D721Med (cell line): ENCODE measurements around the gene CASS4.

Experiments
- DNase-seq: peaks from one replicate; pipeline ENCODE4 v3.0.0; 2011; ENCODE audit warnings: low spot score; ENCODE audit not compliant: insufficient read length
- FAIRE-seq: peaks from 2 replicates; lab custom pipeline; 2011; peaks lifted over from hg19 to GRCh38; lab: Jason Lieb, UNC
- CTCF ChIP-seq: IDR thresholded peaks from 2 replicates; pipeline ENCODE4 v1.5.1; 2012; ENCODE audit warnings: mild to moderate bottlenecking, control low read depth; ENCODE audit not compliant: insufficient read depth; ENCODE audit errors: missing control alignments

CASS4 gene

DNA sequence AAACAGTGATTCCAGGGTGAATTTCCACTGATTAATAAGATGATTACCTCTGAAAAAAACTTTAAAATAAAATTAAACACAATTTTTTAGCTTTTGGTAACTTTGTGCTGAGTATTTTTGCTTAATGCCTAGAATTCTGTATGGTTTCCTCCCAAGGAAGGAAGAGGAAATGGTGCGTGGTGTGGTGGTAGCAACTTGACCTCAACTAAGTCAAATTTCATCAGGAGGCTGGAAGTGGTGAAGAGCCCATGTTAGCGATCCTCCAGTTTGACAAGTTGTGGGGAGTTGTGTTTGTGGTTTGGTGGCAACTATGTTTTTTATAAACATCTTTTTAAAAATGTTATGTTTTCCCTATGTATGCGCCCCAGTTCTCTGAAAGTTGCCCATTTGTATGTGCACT lies 51.4 kb downstream of the CASS4 start:
- TF ChIP-seq CTCF: no peak
- DNase-seq (no peak), FAIRE-seq (no peak)

DNA sequence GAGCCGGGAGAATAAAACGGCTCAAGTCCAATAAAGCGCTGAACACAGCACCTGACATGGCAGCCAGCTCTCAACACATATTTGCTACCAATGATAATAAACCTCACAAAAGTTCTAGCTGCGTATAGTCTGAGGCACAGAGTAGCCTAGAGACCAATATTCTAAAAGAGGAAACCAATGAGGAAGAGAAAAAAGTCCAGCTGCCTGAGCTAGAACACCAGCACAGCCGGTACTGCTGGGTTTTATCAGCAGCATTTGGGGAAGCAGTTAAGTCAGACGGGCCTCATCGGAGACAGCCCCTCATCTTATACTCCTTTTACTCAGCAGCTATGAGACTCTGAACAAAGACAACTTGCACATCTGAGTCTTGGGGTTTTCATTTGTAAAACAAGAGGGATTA lies 53.9 kb downstream of the CASS4 start:
- TF ChIP-seq CTCF: no peak
- no peak for DNase-seq
- no peak for FAIRE-seq

DNA sequence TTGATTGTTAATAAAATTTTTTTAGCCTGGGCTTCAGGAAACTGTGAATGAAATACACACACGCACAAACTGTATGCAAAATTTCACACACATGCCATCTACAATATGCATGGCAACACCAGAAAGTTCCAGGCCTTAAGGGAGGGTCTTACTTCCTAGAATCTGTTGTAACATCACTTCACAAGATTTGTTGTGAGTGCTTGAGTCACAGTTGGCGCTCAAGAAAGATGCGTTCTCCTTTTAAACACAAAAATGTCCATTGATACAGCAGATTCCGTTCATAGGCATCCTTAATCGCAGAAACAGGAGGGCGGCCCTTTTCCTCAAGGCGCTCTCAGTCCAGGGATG lies 55.9 kb downstream of the CASS4 start:
- no peak for TF ChIP-seq CTCF
- DNase-seq (no peak), FAIRE-seq (no peak)

DNA sequence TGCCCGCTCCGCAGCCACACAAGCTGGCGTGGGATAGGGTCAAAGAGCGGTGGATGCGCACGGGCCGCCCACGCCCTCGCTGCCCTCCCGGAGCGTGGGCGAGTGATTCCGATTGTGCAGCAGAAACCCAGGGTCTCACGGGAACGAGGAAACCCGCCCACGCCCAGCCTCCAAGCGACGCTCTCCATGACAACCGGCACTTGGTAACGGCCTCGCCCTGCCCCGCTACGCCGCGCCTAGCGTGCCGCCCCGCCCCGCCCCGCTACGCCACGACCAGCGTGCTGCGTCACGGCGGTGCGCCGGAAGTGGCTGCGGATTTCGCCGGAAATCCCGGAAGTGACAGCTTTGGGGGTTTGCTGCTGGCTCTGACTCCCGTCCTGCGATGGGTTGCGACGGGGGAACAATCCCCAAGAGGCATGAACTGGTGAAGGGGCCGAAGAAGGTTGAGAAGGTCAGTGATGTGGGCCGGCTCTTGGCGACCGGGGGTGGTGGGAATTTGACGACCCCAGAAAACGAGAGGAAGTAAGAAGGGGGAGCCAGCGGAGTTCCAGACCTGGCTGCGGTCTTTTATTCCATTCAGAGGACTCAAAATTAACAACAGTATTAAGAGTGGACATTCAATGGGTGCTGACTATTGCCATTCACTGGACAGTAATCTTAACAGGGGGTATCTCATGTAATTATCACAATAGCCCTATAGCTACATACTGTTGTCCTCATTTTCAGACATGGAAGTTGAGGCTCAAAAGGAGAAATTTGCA lies 56.4 kb downstream of the CASS4 start, which contains the start of gene RTF2:
Gene RTF2, plus strand, starts transcription at position 312 of the 761 bp plus-strand sequence. Its CDS starts 71 bp downstream, at position 383.
- DNase-seq: peak; percentile 59
- no peak for FAIRE-seq
- no peak for TF ChIP-seq CTCF

GRCh38 chr20:56469077-56469449 lies 57.0 kb downstream of the CASS4 start:
- TF ChIP-seq CTCF: no peak
- FAIRE-seq (no peak), DNase-seq (no peak)

GRCh38 chr20:56483970-56484369 lies 71.9 kb downstream of the CASS4 start:
- no peak for TF ChIP-seq CTCF
- no peak for DNase-seq
- FAIRE-seq: no peak

DNA sequence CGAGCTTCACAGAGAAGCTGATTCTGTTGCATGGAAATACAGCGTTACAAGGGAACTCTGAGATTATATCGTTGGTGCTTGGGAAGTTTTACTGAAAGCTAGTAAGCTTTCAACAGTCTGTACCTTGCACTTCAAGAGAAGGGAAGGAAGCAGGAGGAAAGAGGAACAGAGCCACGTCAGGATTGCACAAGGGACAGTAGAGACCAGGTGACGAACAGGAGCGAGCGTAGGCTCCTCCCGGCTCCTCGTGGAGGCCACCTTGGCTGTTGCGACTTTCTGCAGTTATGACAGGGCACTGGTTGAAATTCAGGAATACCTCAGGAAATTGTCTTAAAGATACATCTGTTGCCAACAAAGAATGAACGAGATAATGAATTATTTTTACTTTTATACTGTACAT lies 75.2 kb downstream of the CASS4 start:
- no peak for TF ChIP-seq CTCF
- no peak for DNase-seq
- no peak for FAIRE-seq
